GM12878 (cell line): ENCODE data around the gene SETDB1. TPM values are rescaled to one million over a fixed set of nuclear protein-coding genes. Genes with fewer than 3 reads are reported as not detected.

Experiments
- CREM ChIP-seq: IDR thresholded peaks from 2 replicates; pipeline ENCODE4 v1.6.1; 2014; ENCODE audit warnings: antibody characterized with exemption, low read depth
- JUND ChIP-seq: IDR thresholded peaks from 2 replicates; pipeline ENCODE4 v1.6.1; 2012; ENCODE audit warnings: low read depth, mild to moderate bottlenecking, low read length, improper control_type of control experiment, moderate library complexity
- KAT2A ChIP-seq: conservative IDR thresholded peaks from 2 replicates; pipeline ENCODE4 v1.6.1; 2011; ENCODE audit warnings: low read depth, low read length; ENCODE audit not compliant: control insufficient read depth
- KDM1A ChIP-seq: fragments of 200-600 bp; sonication (generic); IDR thresholded peaks from 2 replicates; pipeline ENCODE4 v1.6.1; 2016; ENCODE audit warnings: borderline replicate concordance
- LARP7 ChIP-seq: fragments of 450-650 bp; IDR thresholded peaks from 2 replicates; pipeline ENCODE4 v1.6.1; 2017; ENCODE audit warnings: mild to moderate bottlenecking
- MEF2B ChIP-seq: fragments of 450-650 bp; IDR thresholded peaks from 2 replicates; pipeline ENCODE4 v1.6.1; 2018; ENCODE audit warnings: mild to moderate bottlenecking, moderate library complexity; ENCODE audit not compliant: partially characterized antibody, poor library complexity, severe bottlenecking
- NBN ChIP-seq: fragments of 450-650 bp; IDR thresholded peaks from 2 replicates; pipeline ENCODE4 v1.6.1; 2016
- NFYA ChIP-seq: IDR thresholded peaks from 2 replicates; pipeline ENCODE4 v1.6.1; 2011; ENCODE audit warnings: low read depth, mild to moderate bottlenecking, low read length, improper control_type of control experiment, borderline replicate concordance
- PAX5 ChIP-seq: IDR thresholded peaks from 2 replicates; pipeline ENCODE4 v1.6.1; 2011; ENCODE audit warnings: low read depth, low read length, borderline replicate concordance
- RAD21 ChIP-seq: IDR thresholded peaks from 2 replicates; pipeline ENCODE4 v1.6.1; 2011; ENCODE audit warnings: mild to moderate bottlenecking, low read depth, low read length, moderate library complexity; ENCODE audit not compliant: insufficient read depth
- RAD51 ChIP-seq: fragments of 450-650 bp; IDR thresholded peaks from 2 replicates; pipeline ENCODE4 v1.6.1; 2016; ENCODE audit warnings: moderate library complexity, mild to moderate bottlenecking, inconsistent platforms
- RB1 ChIP-seq: fragments of 450-650 bp; formaldehyde crosslinking; IDR thresholded peaks from 2 replicates; pipeline ENCODE4 v1.6.1; 2017; ENCODE audit warnings: mild to moderate bottlenecking, borderline replicate concordance
- SREBF2 ChIP-seq: IDR thresholded peaks from 2 replicates; pipeline ENCODE4 v1.6.1; 2012; ENCODE audit warnings: mild to moderate bottlenecking, low read length
- SRF ChIP-seq, 2 experiments: IDR thresholded peaks; 2 replicates each; pipeline ENCODE4 v1.6.1; 2011; ENCODE audit warnings: low read depth in 2 of 2, low read length in 2 of 2, mild to moderate bottlenecking in 1 of 2, moderate library complexity in 1 of 2
- polyA plus RNA-seq, 11 experiments: library from polyadenylated mRNA; depleted of rRNA in 4 of 11; unstranded in 6 of 11; stranded (reverse) in 5 of 11; fragments of >200 nt; fragmentation: Nextera tagmentation in 4 of 11; fragmentation: Illumina TruSeq in 1 of 11; extraction: Ambion mirVana in 4 of 11; extraction: Trizol in 1 of 11; gene quantifications; 1 replicate in 1 of 11; 2 replicates in 10 of 11; pipeline versions ENCODE4 v1.2.1 to v1.2.3, GENCODE V29; 2011 to 2016; ENCODE audit warnings: inconsistent platforms in 2 of 11, missing spikeins in 2 of 11, low read depth in 1 of 11
- total RNA-seq, 4 experiments: library from RNA; depleted of rRNA in 3 of 4; stranded (reverse); fragments of >200 nt in 3 of 4; fragmentation: Illumina TruSeq in 1 of 4; extraction: Trizol in 1 of 4; gene quantifications; 2 replicates each; pipeline versions ENCODE4 v1.2.1 to v1.2.3, GENCODE V29; 2013 to 2021
- TF ChIP-seq, protein P1 (sequence below): IDR thresholded peaks from 2 replicates; pipeline ENCODE4 v1.6.1; 2011; ENCODE audit warnings: low read depth, low read length, improper control_type of control experiment, borderline replicate concordance
- TF ChIP-seq, protein P2 (sequence below), 3 experiments: IDR thresholded peaks in 2 of 3; conservative IDR thresholded peaks in 1 of 3; 2 replicates each; pipeline ENCODE4 v1.5.1; 2011; ENCODE audit warnings: low read depth in 3 of 3, low read length in 3 of 3, mild to moderate bottlenecking in 3 of 3, control low read depth in 2 of 3, moderate library complexity in 2 of 3, inconsistent platforms in 1 of 3, mixed read lengths in 1 of 3; ENCODE audit not compliant: control insufficient read depth in 2 of 3, insufficient read depth in 1 of 3; ENCODE audit errors: extremely low read depth in 1 of 3
- TF ChIP-seq, protein P3 (sequence below): fragments of 150-350 bp; IDR thresholded peaks from 2 replicates; pipeline ENCODE4 v1.6.1; 2014; ENCODE audit warnings: mild to moderate bottlenecking, low read depth, low read length
- TF ChIP-seq, protein P4 (sequence below): IDR thresholded peaks from 2 replicates; pipeline ENCODE4 v1.6.1; 2012; ENCODE audit warnings: mild to moderate bottlenecking, low read depth, low read length
- TF ChIP-seq, protein P5 (sequence below): IDR thresholded peaks from 2 replicates; pipeline ENCODE4 v1.6.1; 2011; ENCODE audit warnings: low read depth, mild to moderate bottlenecking, low read length, moderate library complexity, borderline replicate concordance; ENCODE audit errors: extremely low read depth

The SETDB1 gene
- total and polyA plus RNA-seq, 10 of the 15 experiments (the other 5 are each of a cell fraction or from before 2014, with no cell fraction given), result 14.3 to 56.7 (median 35.7) TPM

DNA sequence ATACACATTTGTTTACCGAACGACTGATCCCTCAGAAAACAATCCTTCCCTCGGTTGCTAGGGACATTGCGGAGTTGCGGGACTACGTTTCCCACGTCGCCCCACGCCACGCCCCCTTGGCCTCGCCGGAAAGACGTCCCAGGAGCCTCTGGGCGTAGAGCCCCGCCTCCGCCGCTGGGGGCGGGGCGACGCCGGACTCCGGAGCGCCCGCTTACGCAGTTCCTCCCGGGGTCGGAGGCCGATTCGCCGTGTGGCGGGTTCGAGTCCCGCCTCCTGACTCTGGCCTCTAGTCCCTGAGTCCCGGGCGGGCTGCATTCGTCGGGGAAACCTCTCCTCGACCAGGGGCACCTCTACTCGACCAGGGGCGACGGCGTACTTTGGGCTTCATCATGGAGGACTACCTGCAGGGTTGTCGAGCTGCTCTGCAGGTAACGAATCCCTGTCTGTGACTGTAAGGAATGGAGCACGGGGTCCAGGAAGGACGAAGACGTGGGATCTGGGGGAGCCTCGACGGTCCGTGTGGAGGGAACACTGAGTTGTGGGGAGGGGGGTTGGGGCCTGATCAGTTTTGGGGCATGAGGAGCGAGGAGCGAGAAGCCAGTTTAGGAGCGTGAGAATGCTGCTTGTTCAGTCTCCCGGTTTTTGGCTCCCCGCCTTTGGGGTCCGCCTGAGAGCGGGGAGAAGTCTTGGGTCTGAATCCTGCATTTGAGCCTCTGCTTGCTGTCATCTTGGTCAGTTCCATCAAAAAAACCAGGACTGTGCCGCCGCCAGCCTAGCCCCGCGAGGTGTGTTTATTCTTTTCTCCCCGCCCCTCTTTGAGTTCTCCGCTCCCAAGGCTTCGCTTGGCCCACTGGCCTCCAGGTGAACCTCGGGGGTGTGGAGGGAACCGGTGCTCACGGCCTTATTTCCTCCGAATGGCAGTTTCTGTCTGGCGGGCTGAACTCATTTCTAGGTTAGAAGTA is 82.4 kb downstream of the SETDB1 start, which contains the start of gene PRUNE1 (continued):
- TF ChIP-seq KDM1A, result no peak
- peak; percentile 52; the same call in 1 of the 2 replicates for TF ChIP-seq LARP7
- TF ChIP-seq, protein P1, sequence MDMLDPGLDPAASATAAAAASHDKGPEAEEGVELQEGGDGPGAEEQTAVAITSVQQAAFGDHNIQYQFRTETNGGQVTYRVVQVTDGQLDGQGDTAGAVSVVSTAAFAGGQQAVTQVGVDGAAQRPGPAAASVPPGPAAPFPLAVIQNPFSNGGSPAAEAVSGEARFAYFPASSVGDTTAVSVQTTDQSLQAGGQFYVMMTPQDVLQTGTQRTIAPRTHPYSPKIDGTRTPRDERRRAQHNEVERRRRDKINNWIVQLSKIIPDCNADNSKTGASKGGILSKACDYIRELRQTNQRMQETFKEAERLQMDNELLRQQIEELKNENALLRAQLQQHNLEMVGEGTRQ, result no peak
- peak; percentile 86; the same call in 1 of the 2 replicates for TF ChIP-seq CREM
- no peak for TF ChIP-seq RAD21
- TF ChIP-seq KAT2A, result no peak
- no peak for TF ChIP-seq RAD51
- no peak for TF ChIP-seq NFYA
- peak; percentile 60 for TF ChIP-seq PAX5
- TF ChIP-seq RB1, result peak; percentile 73
- TF ChIP-seq NBN, result peak; percentile 89
- no peak for TF ChIP-seq JUND
- no peak for TF ChIP-seq SRF (IDR thresholded peaks at IDR 0.05; ENCODE audit: low read depth in 2 of 2, low read length in 2 of 2)
- TF ChIP-seq, protein P2, sequence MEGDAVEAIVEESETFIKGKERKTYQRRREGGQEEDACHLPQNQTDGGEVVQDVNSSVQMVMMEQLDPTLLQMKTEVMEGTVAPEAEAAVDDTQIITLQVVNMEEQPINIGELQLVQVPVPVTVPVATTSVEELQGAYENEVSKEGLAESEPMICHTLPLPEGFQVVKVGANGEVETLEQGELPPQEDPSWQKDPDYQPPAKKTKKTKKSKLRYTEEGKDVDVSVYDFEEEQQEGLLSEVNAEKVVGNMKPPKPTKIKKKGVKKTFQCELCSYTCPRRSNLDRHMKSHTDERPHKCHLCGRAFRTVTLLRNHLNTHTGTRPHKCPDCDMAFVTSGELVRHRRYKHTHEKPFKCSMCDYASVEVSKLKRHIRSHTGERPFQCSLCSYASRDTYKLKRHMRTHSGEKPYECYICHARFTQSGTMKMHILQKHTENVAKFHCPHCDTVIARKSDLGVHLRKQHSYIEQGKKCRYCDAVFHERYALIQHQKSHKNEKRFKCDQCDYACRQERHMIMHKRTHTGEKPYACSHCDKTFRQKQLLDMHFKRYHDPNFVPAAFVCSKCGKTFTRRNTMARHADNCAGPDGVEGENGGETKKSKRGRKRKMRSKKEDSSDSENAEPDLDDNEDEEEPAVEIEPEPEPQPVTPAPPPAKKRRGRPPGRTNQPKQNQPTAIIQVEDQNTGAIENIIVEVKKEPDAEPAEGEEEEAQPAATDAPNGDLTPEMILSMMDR (IDR thresholded peaks at IDR 0.05 in 2 of 3, conservative IDR thresholded peaks at IDR 0.05 in 1 of 3; ENCODE audit: control insufficient read depth in 2 of 3, extremely low read depth in 1 of 3, insufficient read depth in 1 of 3, low read depth in 3 of 3, low read length in 3 of 3), result no peak
- TF ChIP-seq, protein P3, sequence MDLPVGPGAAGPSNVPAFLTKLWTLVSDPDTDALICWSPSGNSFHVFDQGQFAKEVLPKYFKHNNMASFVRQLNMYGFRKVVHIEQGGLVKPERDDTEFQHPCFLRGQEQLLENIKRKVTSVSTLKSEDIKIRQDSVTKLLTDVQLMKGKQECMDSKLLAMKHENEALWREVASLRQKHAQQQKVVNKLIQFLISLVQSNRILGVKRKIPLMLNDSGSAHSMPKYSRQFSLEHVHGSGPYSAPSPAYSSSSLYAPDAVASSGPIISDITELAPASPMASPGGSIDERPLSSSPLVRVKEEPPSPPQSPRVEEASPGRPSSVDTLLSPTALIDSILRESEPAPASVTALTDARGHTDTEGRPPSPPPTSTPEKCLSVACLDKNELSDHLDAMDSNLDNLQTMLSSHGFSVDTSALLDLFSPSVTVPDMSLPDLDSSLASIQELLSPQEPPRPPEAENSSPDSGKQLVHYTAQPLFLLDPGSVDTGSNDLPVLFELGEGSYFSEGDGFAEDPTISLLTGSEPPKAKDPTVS, result no peak
- TF ChIP-seq, protein P4, sequence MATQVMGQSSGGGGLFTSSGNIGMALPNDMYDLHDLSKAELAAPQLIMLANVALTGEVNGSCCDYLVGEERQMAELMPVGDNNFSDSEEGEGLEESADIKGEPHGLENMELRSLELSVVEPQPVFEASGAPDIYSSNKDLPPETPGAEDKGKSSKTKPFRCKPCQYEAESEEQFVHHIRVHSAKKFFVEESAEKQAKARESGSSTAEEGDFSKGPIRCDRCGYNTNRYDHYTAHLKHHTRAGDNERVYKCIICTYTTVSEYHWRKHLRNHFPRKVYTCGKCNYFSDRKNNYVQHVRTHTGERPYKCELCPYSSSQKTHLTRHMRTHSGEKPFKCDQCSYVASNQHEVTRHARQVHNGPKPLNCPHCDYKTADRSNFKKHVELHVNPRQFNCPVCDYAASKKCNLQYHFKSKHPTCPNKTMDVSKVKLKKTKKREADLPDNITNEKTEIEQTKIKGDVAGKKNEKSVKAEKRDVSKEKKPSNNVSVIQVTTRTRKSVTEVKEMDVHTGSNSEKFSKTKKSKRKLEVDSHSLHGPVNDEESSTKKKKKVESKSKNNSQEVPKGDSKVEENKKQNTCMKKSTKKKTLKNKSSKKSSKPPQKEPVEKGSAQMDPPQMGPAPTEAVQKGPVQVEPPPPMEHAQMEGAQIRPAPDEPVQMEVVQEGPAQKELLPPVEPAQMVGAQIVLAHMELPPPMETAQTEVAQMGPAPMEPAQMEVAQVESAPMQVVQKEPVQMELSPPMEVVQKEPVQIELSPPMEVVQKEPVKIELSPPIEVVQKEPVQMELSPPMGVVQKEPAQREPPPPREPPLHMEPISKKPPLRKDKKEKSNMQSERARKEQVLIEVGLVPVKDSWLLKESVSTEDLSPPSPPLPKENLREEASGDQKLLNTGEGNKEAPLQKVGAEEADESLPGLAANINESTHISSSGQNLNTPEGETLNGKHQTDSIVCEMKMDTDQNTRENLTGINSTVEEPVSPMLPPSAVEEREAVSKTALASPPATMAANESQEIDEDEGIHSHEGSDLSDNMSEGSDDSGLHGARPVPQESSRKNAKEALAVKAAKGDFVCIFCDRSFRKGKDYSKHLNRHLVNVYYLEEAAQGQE, result no peak
- TF ChIP-seq, protein P5, sequence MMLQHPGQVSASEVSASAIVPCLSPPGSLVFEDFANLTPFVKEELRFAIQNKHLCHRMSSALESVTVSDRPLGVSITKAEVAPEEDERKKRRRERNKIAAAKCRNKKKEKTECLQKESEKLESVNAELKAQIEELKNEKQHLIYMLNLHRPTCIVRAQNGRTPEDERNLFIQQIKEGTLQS, result no peak
- TF ChIP-seq SREBF2, result no peak
- no peak for TF ChIP-seq MEF2B
